Left hindlimb (tissue), 1 donor: ENCODE measurements around the gene PIK3CA.
"Not testable (repeated sequence)": the region's sequence is repeated elsewhere in the genome, so short reads cannot be mapped to it uniquely, and the experiment has no call there.

Experiments used
- DNase-seq: peaks from one replicate; pipeline ENCODE4 v3.0.0-alpha.2; 2018

The PIK3CA gene

GRCh38 chr3:179147873-179148615 is at the start of gene PIK3CA:
Gene PIK3CA, plus strand, starts transcription at chr3:179148357. Its CDS starts 50,469 bp downstream, at chr3:179198826.
- DNase-seq: peak; percentile 98

GRCh38 chr3:179098388-179099077 is 49.6 kb upstream of the PIK3CA start:
- DNase-seq: no peak

GRCh38 chr3:179100652-179101051 is 47.5 kb upstream of the PIK3CA start:
- no peak for DNase-seq

- no peak for DNase-seq
Observed at GRCh38 chr3:179105881-179106280, 42.3 kb upstream of the PIK3CA start.

GRCh38 chr3:179107617-179108016 is 40.5 kb upstream of the PIK3CA start:
- DNase-seq: no peak

- DNase-seq: no peak
Observed at GRCh38 chr3:179108086-179108485, 40.1 kb upstream of the PIK3CA start.

GRCh38 chr3:179113903-179114302 is 34.3 kb upstream of the PIK3CA start:
- no peak for DNase-seq

- not testable (repeated sequence) for DNase-seq
Observed at GRCh38 chr3:179115444-179115843, 32.7 kb upstream of the PIK3CA start.

- DNase-seq: no peak
Observed at GRCh38 chr3:179116816-179117215, 31.3 kb upstream of the PIK3CA start.

GRCh38 chr3:179132191-179132890 is 15.8 kb upstream of the PIK3CA start:
- not testable (repeated sequence) for DNase-seq

GRCh38 chr3:179133575-179133974 is 14.6 kb upstream of the PIK3CA start:
- DNase-seq: no peak

- no peak for DNase-seq
Observed at GRCh38 chr3:179136195-179136594, 12.0 kb upstream of the PIK3CA start.

- DNase-seq: no peak
Observed at GRCh38 chr3:179141890-179142289, 6.3 kb upstream of the PIK3CA start.

GRCh38 chr3:179146911-179147513 is 1.1 kb upstream of the PIK3CA start:
- DNase-seq: peak; percentile 28

GRCh38 chr3:179147514-179147872 is 664 bp upstream of the PIK3CA start:
- no peak for DNase-seq

GRCh38 chr3:179148616-179149405 is 654 bp downstream of the PIK3CA start:
- peak; percentile 60 for DNase-seq

GRCh38 chr3:179149406-179149867 is 1.3 kb downstream of the PIK3CA start:
- no peak for DNase-seq

GRCh38 chr3:179149951-179150350 is 1.8 kb downstream of the PIK3CA start:
- DNase-seq: no peak

GRCh38 chr3:179150610-179151009 is 2.5 kb downstream of the PIK3CA start:
- no peak for DNase-seq

GRCh38 chr3:179151474-179151873 is 3.3 kb downstream of the PIK3CA start:
- no peak for DNase-seq

GRCh38 chr3:179156170-179156569 is 8.0 kb downstream of the PIK3CA start:
- no peak for DNase-seq

GRCh38 chr3:179156775-179157174 is 8.6 kb downstream of the PIK3CA start:
- no peak for DNase-seq
